Measurements from ENCODE around the gene LAMA3. TPM values are rescaled to one million over a fixed set of nuclear protein-coding genes. Genes with fewer than 3 reads are reported as not detected.

LAMA3 gene
- total and polyA plus RNA-seq, 2 donors from 2014 or later: 4.4 to 66.0 TPM

GRCh38 chr18:23903971-23904370, 214.7 kb downstream of the LAMA3 start:
- H3K27ac ChIP-seq (ENCODE audit: low read depth in 2 of 2, low read length in 2 of 2): no peak overlapping the region
- H3K27me3 ChIP-seq (ENCODE audit: control insufficient read depth, insufficient read depth, low read length): no peaks in the 10 kb centered on the region
- H3K4me3 ChIP-seq (ENCODE audit: low read length in 3 of 3): no peak overlapping the region
- H3K9ac ChIP-seq (ENCODE audit: low read length in 3 of 3): no peak overlapping the region
- no peaks in the 10 kb centered on the region for H3K36me3 ChIP-seq (ENCODE audit: control insufficient read depth in 2 of 3, insufficient read depth in 3 of 3, low read length in 3 of 3)
- TF ChIP-seq, protein P1, sequence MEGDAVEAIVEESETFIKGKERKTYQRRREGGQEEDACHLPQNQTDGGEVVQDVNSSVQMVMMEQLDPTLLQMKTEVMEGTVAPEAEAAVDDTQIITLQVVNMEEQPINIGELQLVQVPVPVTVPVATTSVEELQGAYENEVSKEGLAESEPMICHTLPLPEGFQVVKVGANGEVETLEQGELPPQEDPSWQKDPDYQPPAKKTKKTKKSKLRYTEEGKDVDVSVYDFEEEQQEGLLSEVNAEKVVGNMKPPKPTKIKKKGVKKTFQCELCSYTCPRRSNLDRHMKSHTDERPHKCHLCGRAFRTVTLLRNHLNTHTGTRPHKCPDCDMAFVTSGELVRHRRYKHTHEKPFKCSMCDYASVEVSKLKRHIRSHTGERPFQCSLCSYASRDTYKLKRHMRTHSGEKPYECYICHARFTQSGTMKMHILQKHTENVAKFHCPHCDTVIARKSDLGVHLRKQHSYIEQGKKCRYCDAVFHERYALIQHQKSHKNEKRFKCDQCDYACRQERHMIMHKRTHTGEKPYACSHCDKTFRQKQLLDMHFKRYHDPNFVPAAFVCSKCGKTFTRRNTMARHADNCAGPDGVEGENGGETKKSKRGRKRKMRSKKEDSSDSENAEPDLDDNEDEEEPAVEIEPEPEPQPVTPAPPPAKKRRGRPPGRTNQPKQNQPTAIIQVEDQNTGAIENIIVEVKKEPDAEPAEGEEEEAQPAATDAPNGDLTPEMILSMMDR (IDR thresholded peaks at IDR 0.05; ENCODE audit: borderline replicate concordance, extremely low read depth, insufficient read depth): no peak
- no peaks in the 10 kb centered on the region for H3K4me1 ChIP-seq (ENCODE audit: control insufficient read depth in 2 of 3, insufficient read depth in 2 of 3, low read depth in 1 of 3, low read length in 3 of 3)
- intact Hi-C loops (cut with DNase I): no loop called here
- peak in 1 of 5 donors; percentile 51 for DNase-seq
- FAIRE-seq: no peak
- H3K9me3 ChIP-seq (ENCODE audit: control insufficient read depth in 2 of 3, insufficient read depth in 1 of 3, low read length in 3 of 3): no peaks in the 10 kb centered on the region

DNA sequence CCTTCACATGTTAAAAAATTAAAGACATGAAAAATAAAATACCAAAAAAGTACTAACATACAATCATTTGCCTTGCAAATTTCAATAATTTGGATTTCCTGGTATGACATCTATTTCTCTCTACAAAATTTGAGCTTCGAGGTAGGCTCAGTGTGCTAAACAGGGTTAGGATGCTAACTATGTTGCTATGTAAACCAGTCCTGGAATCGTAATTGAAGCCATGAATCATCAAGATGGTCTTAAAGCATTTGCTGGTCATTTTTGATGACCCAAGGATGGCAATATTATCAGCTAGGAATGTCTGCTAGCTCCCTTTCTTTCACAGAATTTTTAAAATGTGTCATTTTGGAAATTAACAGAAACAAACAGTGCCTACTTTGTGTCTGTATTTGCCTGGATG, 217.4 kb downstream of the LAMA3 start:
- no peaks in the 10 kb centered on the region for H3K4me1 ChIP-seq (ENCODE audit: control insufficient read depth in 2 of 3, insufficient read depth in 2 of 3, low read depth in 1 of 3, low read length in 3 of 3)
- intact Hi-C loops (cut with DNase I): no loop called here
- TF ChIP-seq, protein P1 (IDR thresholded peaks at IDR 0.05; ENCODE audit: borderline replicate concordance, extremely low read depth, insufficient read depth): no peak
- no peak overlapping the region for H3K4me3 ChIP-seq (ENCODE audit: low read length in 3 of 3)
- no peaks in the 10 kb centered on the region for H3K36me3 ChIP-seq (ENCODE audit: control insufficient read depth in 2 of 3, insufficient read depth in 3 of 3, low read length in 3 of 3)
- H3K9me3 ChIP-seq (ENCODE audit: control insufficient read depth in 2 of 3, insufficient read depth in 1 of 3, low read length in 3 of 3): no peaks in the 10 kb centered on the region
- no peaks in the 10 kb centered on the region for H3K27me3 ChIP-seq (ENCODE audit: control insufficient read depth, insufficient read depth, low read length)
- DNase-seq (no peak), FAIRE-seq (no peak)
- no peak overlapping the region for H3K9ac ChIP-seq (ENCODE audit: low read length in 3 of 3)
- H3K27ac ChIP-seq (ENCODE audit: low read depth in 2 of 2, low read length in 2 of 2): no peak overlapping the region

DNA sequence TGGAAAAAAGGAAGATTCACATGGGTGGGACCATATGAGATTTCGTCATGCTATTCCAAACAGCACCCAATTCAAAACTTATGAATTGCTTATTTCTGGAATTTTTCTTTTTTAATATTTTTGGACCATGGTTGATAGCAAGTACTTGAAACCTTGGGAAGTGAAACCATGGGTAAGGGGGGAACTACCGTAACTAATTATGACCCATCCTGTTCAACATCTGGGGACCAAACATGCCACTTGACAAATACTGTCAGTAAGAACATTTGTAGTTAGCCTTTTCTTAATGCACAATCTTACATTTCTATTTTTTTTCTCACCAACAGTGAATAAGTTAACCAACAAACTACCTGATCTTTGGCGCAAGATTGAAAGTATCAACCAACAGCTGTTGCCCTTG, 219.6 kb downstream of the LAMA3 start:
- H3K9ac ChIP-seq (ENCODE audit: low read length in 3 of 3): no peak overlapping the region
- FAIRE-seq (no peak), DNase-seq (no peak)
- no peaks in the 10 kb centered on the region for H3K4me1 ChIP-seq (ENCODE audit: control insufficient read depth in 2 of 3, insufficient read depth in 2 of 3, low read depth in 1 of 3, low read length in 3 of 3)
- no peaks in the 10 kb centered on the region for H3K27me3 ChIP-seq (ENCODE audit: control insufficient read depth, insufficient read depth, low read length)
- H3K9me3 ChIP-seq (ENCODE audit: control insufficient read depth in 2 of 3, insufficient read depth in 1 of 3, low read length in 3 of 3): no peaks in the 10 kb centered on the region
- no peak overlapping the region for H3K4me3 ChIP-seq (ENCODE audit: low read length in 3 of 3)
- TF ChIP-seq, protein P1 (IDR thresholded peaks at IDR 0.05; ENCODE audit: borderline replicate concordance, extremely low read depth, insufficient read depth): no peak
- no peak overlapping the region for H3K27ac ChIP-seq (ENCODE audit: low read depth in 2 of 2, low read length in 2 of 2)
- intact Hi-C loops (cut with DNase I): no loop called here
- H3K36me3 ChIP-seq (ENCODE audit: control insufficient read depth in 2 of 3, insufficient read depth in 3 of 3, low read length in 3 of 3): no peaks in the 10 kb centered on the region

- H3K9ac ChIP-seq (ENCODE audit: low read length in 3 of 3): no peak overlapping the region
- intact Hi-C loops (cut with DNase I): no loop called here
- FAIRE-seq: no peak
- no peak for DNase-seq
- no peak overlapping the region for H3K4me3 ChIP-seq (ENCODE audit: low read length in 3 of 3)
- no peaks in the 10 kb centered on the region for H3K27me3 ChIP-seq (ENCODE audit: control insufficient read depth, insufficient read depth, low read length)
- no peak overlapping the region for H3K27ac ChIP-seq (ENCODE audit: low read depth in 2 of 2, low read length in 2 of 2)
- no peaks in the 10 kb centered on the region for H3K36me3 ChIP-seq (ENCODE audit: control insufficient read depth in 2 of 3, insufficient read depth in 3 of 3, low read length in 3 of 3)
- H3K9me3 ChIP-seq (ENCODE audit: control insufficient read depth in 2 of 3, insufficient read depth in 1 of 3, low read length in 3 of 3): no peaks in the 10 kb centered on the region
- no peaks in the 10 kb centered on the region for H3K4me1 ChIP-seq (ENCODE audit: control insufficient read depth in 2 of 3, insufficient read depth in 2 of 3, low read depth in 1 of 3, low read length in 3 of 3)
- TF ChIP-seq, protein P1 (IDR thresholded peaks at IDR 0.05; ENCODE audit: borderline replicate concordance, extremely low read depth, insufficient read depth): no peak
These were observed 220.8 kb downstream of the LAMA3 start for GRCh38 chr18:23910032-23910431.
